Measurements from ENCODE around the gene ZNF768. TPM values are rescaled to one million over a fixed set of nuclear protein-coding genes. Genes with fewer than 3 reads are reported as not detected.

The ZNF768 gene
- polyA plus RNA-seq, 1 experiment: 17.2 TPM

- Histone ChIP-seq H3K36me3 (ENCODE audit: control insufficient read depth, insufficient read depth, low read length) (no peaks in the 10 kb centered on the region; the same call in none of the 2 replicates), H3K4me3 (ENCODE audit: low read depth, low read length) (no peak overlapping the region), H3K27me3 (ENCODE audit: control insufficient read depth, insufficient read depth, low read length) (no peaks in the 10 kb centered on the region)
- ChIA-PET CTCF (no interaction called here), POLR2A (no interaction called here)
- DNase-seq (ENCODE audit: low read depth): no peak
- no peak for TF ChIP-seq CTCF (IDR thresholded peaks at IDR 0.05; ENCODE audit: insufficient read depth, low read depth, low read length)
These were observed 4.0 kb upstream of the ZNF768 start for GRCh38 chr16:30530163-30531037.

- Histone ChIP-seq H3K4me3 (ENCODE audit: low read depth, low read length) (no peak overlapping the region), H3K36me3 (ENCODE audit: control insufficient read depth, insufficient read depth, low read length) (no peaks in the 10 kb centered on the region; the same call in none of the 2 replicates)
- POLR2A ChIA-PET: no interaction called here
These were observed 2.6 kb upstream of the ZNF768 start for GRCh38 chr16:30528799-30529457.

GRCh38 chr16:30527635-30528178 lies 1.3 kb upstream of the ZNF768 start:
- ChIA-PET POLR2A (interaction anchor here (1.1 kb wide), 1 partner anchor 277 kb away, joined by 3 read pairs; no protein-coding TSS in a partner anchor), CTCF (interaction anchor here (0.6 to 1.3 kb wide), 5 partner anchors 9 to 1573 kb away, joined by 3 to 4 read pairs (median 3); partner anchors contain the start of genes TBX6 and ZNF764)
- H3K36me3 ChIP-seq (ENCODE audit: control insufficient read depth, insufficient read depth, low read length): no peaks in the 10 kb centered on the region; the same call in none of the 2 replicates
- no peaks in the 10 kb centered on the region for H3K27me3 ChIP-seq (ENCODE audit: control insufficient read depth, insufficient read depth, low read length)
- no peak for TF ChIP-seq CTCF (IDR thresholded peaks at IDR 0.05; ENCODE audit: insufficient read depth, low read depth, low read length)
- peak overlapping the region; percentile 15; the same call in 1 of the 2 replicates for H3K4me3 ChIP-seq (ENCODE audit: low read depth, low read length)
- DNase-seq (ENCODE audit: low read depth): no peak

More at GRCh38 chr16:30528799-30529457, 2.6 kb upstream of the ZNF768 start:
- CTCF ChIA-PET: interaction anchor here (0.9 to 1.1 kb wide), 2 partner anchors 69 to 80 kb away, joined by 3 read pairs; no protein-coding TSS in a partner anchor
- DNase-seq (ENCODE audit: low read depth): no peak
- H3K27me3 ChIP-seq (ENCODE audit: control insufficient read depth, insufficient read depth, low read length): no peaks in the 10 kb centered on the region
- TF ChIP-seq CTCF (IDR thresholded peaks at IDR 0.05; ENCODE audit: insufficient read depth, low read depth, low read length): no peak

GRCh38 chr16:30526823-30527634 lies 663 bp upstream of the ZNF768 start:
- POLR2A ChIA-PET: interaction anchor here (1.1 kb wide), 1 partner anchor 278 kb away, joined by 3 read pairs; no protein-coding TSS in a partner anchor
- peak; percentile 48 for TF ChIP-seq CTCF (IDR thresholded peaks at IDR 0.05; ENCODE audit: insufficient read depth, low read depth, low read length)
- CTCF ChIA-PET: interaction anchor here (0.9 to 1.3 kb wide), 4 partner anchors 9 to 435 kb away, joined by 3 to 4 read pairs (median 3); partner anchors contain the start of genes TBX6 and ZNF764
- Histone ChIP-seq H3K4me3 (ENCODE audit: low read depth, low read length) (peak overlapping the region; percentile 77), H3K27me3 (ENCODE audit: control insufficient read depth, insufficient read depth, low read length) (no peaks in the 10 kb centered on the region), H3K36me3 (ENCODE audit: control insufficient read depth, insufficient read depth, low read length) (no peaks in the 10 kb centered on the region; the same call in 1 of the 2 replicates)
- DNase-seq (ENCODE audit: low read depth): peak; percentile 74

Data from BJ (cell line).